IMR-90 (cell line): ENCODE data around the gene PSMD1. TPM values are rescaled to one million over a fixed set of nuclear protein-coding genes. Genes with fewer than 3 reads are reported as not detected.

Source experiments
- ATAC-seq: fragments of 200-7000 bp; cut with Tn5 transposase; 2 replicates; pipeline ENCODE4 v1.9.1; 2020; ENCODE audit warnings: low read depth, mild to moderate bottlenecking, moderate library complexity
- BruUV-seq: library from RNA; stranded (reverse); fragments of 400-500 nt; replicated peaks from 2 replicates; lab custom pipeline; 2021; lab: Mats Ljungman, UMichigan
- CTCF ChIA-PET: fragments of 300-600 bp; formaldehyde crosslinking; extraction: SDS; loops from one replicate; lab custom pipeline; 2021; ENCODE audit warnings: antibody characterized with exemption; lab: Yijun Ruan, JAX
- POLR2A ChIA-PET: fragments of 300-600 bp; sonication (Branson Sonifier 250); formaldehyde crosslinking; loops from one replicate; lab custom pipeline; 2022; ENCODE audit warnings: antibody characterized with exemption; ENCODE audit not compliant: unreplicated experiment; lab: Charles Lee
- DNase-seq: peaks from one replicate; pipeline ENCODE4 v3.0.0; 2013
- H2AFZ ChIP-seq: replicated peaks from 2 replicates; pipeline ENCODE3; 2013; ENCODE audit warnings: low read length, mild to moderate bottlenecking; ENCODE audit not compliant: poor library complexity
- H2AK5ac ChIP-seq: 2 replicates; pipeline ENCODE4 v1.6.1; 2013; ENCODE audit warnings: low read depth, low read length, inconsistent platforms
- H2AK9ac ChIP-seq: replicated peaks from 2 replicates; pipeline ENCODE3; 2013; ENCODE audit warnings: mild to moderate bottlenecking, low read depth, low read length, moderate library complexity; ENCODE audit not compliant: poor library complexity
- H2BK120ac ChIP-seq: 2 replicates; pipeline ENCODE4 v1.6.1; 2013; ENCODE audit warnings: low read depth, low read length, inconsistent platforms
- H2BK15ac ChIP-seq: 3 replicates; pipeline ENCODE4 v1.6.1; 2013; ENCODE audit warnings: low read depth, low read length, inconsistent platforms
- H2BK20ac ChIP-seq: 2 replicates; pipeline ENCODE4 v1.6.1; 2013; ENCODE audit warnings: low read depth, mild to moderate bottlenecking, inconsistent platforms, low read length, moderate library complexity
- H2BK5ac ChIP-seq: 2 replicates; pipeline ENCODE4 v1.6.1; 2013; ENCODE audit warnings: mild to moderate bottlenecking, low read depth, low read length, inconsistent platforms; ENCODE audit not compliant: poor library complexity, severe bottlenecking
- H3K14ac ChIP-seq: replicated peaks from 2 replicates; pipeline ENCODE4 v1.6.1; 2013; ENCODE audit warnings: low read depth, low read length, inconsistent platforms
- H3K18ac ChIP-seq: 2 replicates; pipeline ENCODE4 v1.6.1; 2013; ENCODE audit warnings: low read depth, low read length, control low read depth
- H3K23ac ChIP-seq: 2 replicates; pipeline ENCODE4 v1.6.1; 2013; ENCODE audit warnings: low read depth, low read length, inconsistent platforms
- H3K27ac ChIP-seq: 2 replicates; pipeline ENCODE4 v1.5.1; 2013; ENCODE audit warnings: mild to moderate bottlenecking, control low read depth, low read length; ENCODE audit not compliant: insufficient read depth
- H3K27me3 ChIP-seq: 2 replicates; pipeline ENCODE4 v1.6.1; 2013; ENCODE audit warnings: low read length; ENCODE audit not compliant: control insufficient read depth, insufficient read depth
- H3K36me3 ChIP-seq: 2 replicates; pipeline ENCODE4 v1.6.1; 2013; ENCODE audit warnings: low read length, mixed read lengths; ENCODE audit not compliant: control insufficient read depth, insufficient read depth
- H3K4ac ChIP-seq: 2 replicates; pipeline ENCODE4 v1.6.1; 2013; ENCODE audit warnings: low read depth, low read length, inconsistent platforms
- H3K4me1 ChIP-seq: 2 replicates; pipeline ENCODE4 v1.6.1; 2013; ENCODE audit warnings: low read length, mixed read lengths; ENCODE audit not compliant: control insufficient read depth, insufficient read depth
- H3K4me2 ChIP-seq: 2 replicates; pipeline ENCODE4 v1.6.1; 2013; ENCODE audit warnings: low read depth, mild to moderate bottlenecking, control low read depth, low read length, moderate library complexity
- H3K4me3 ChIP-seq: 2 replicates; pipeline ENCODE4 v1.5.1; 2013; ENCODE audit warnings: low read depth, mild to moderate bottlenecking, control low read depth, low read length, moderate library complexity; ENCODE audit not compliant: insufficient read depth
- H3K56ac ChIP-seq: 2 replicates; pipeline ENCODE4 v1.6.1; 2013; ENCODE audit warnings: low read length, inconsistent platforms; ENCODE audit not compliant: insufficient read depth; ENCODE audit errors: extremely low read depth
- H3K79me1 ChIP-seq, 2 experiments: 2 replicates each; pipeline ENCODE4 v1.6.1; 2013; ENCODE audit warnings: low read length in 2 of 2, inconsistent platforms in 1 of 2, low read depth in 1 of 2
- H3K9ac ChIP-seq: 2 replicates; pipeline ENCODE4 v1.6.1; 2013; ENCODE audit warnings: low read depth, low read length, control low read depth
- H3K9me1 ChIP-seq: 2 replicates; pipeline ENCODE4 v1.6.1; 2013; ENCODE audit warnings: low read length, inconsistent platforms; ENCODE audit not compliant: insufficient read depth
- H3K9me3 ChIP-seq: 2 replicates; pipeline ENCODE4 v1.6.1; 2013; ENCODE audit warnings: low read length; ENCODE audit not compliant: control insufficient read depth, insufficient read depth
- H4K20me1 ChIP-seq: 2 replicates; pipeline ENCODE4 v1.6.1; 2013; ENCODE audit warnings: low read length, inconsistent platforms; ENCODE audit not compliant: insufficient read depth
- H4K5ac ChIP-seq: 2 replicates; pipeline ENCODE4 v1.6.1; 2013; ENCODE audit warnings: mild to moderate bottlenecking, low read depth, low read length, control low read depth
- H4K8ac ChIP-seq, 2 experiments: 2 replicates each; pipeline ENCODE4 v1.6.1; 2013; ENCODE audit warnings: low read depth in 2 of 2, low read length in 2 of 2, control low read depth in 1 of 2, inconsistent platforms in 1 of 2
- H4K91ac ChIP-seq: 2 replicates; pipeline ENCODE4 v1.6.1; 2013; ENCODE audit warnings: low read depth, low read length, inconsistent platforms; ENCODE audit not compliant: insufficient read depth
- CEBPB ChIP-seq: IDR thresholded peaks from 2 replicates; pipeline ENCODE4 v1.6.1; 2012; ENCODE audit warnings: low read depth, low read length, improper control_type of control experiment
- CHD1 ChIP-seq: IDR thresholded peaks from 2 replicates; pipeline ENCODE4 v1.6.1; 2012; ENCODE audit warnings: low read depth, low read length, improper control_type of control experiment
- MAFK ChIP-seq: IDR thresholded peaks from 2 replicates; pipeline ENCODE4 v1.6.1; 2012; ENCODE audit warnings: low read depth, low read length, improper control_type of control experiment
- MAZ ChIP-seq: IDR thresholded peaks from 2 replicates; pipeline ENCODE4 v1.6.1; 2012; ENCODE audit warnings: low read depth, mild to moderate bottlenecking, low read length, improper control_type of control experiment, moderate library complexity, borderline replicate concordance
- POLR2A ChIP-seq: IDR thresholded peaks from 2 replicates; pipeline ENCODE4 v1.6.1; 2012; ENCODE audit warnings: mild to moderate bottlenecking, low read depth, low read length
- WGBS, 2 experiments: methylation state at CpG; one replicate each; pipeline versions ENCODE4 v1.1.5 to v1.1.7; 2013; ENCODE audit warnings: missing lambda C conversion rate in 2 of 2; ENCODE audit not compliant: insufficient read length in 1 of 2; ENCODE audit errors: extremely low coverage in 2 of 2; 5-methylcytosine and 5-hydroxymethylcytosine counted together
- dilution Hi-C: fragments of 300-500 bp; cut with HindIII; formaldehyde crosslinking; loops from one replicate; pipeline ENCODE4 v1.14.3; 2018; ENCODE audit warnings: low sequenced_read_pairs; ENCODE audit not compliant: unreplicated experiment
- in situ Hi-C: fragments of 300-500 bp; cut with MboI; formaldehyde crosslinking; loops from 3 replicates; pipeline ENCODE4 v1.14.3; 2019; ENCODE audit warnings: low sequenced_read_pairs, inconsistent platforms, mixed read lengths
- intact Hi-C: fragments of 100-400 bp; cut with micrococcal nuclease; formaldehyde crosslinking; loops from 2 replicates; pipeline ENCODE4 v1.10.0; 2022
- polyA plus RNA-seq, 3 experiments: library from polyadenylated mRNA; depleted of rRNA; stranded (reverse); fragments of >200 nt; gene quantifications; 2 replicates each; pipeline ENCODE4 v1.2.3, GENCODE V29; 2012; ENCODE audit warnings: low replicate concordance in 1 of 3
- total RNA-seq: library from RNA; depleted of rRNA; stranded (reverse); fragments of >200 nt; gene quantifications from 2 replicates; pipeline ENCODE4 v1.2.3, GENCODE V29; 2012

The PSMD1 gene
- total and polyA plus RNA-seq, 2 of the 4 experiments (the other 2 are of a cell fraction) = 89.8 to 181 TPM

GRCh38 chr2:231118614-231118942, 61.9 kb downstream of the PSMD1 start:
- no peak overlapping the region; the same call in 1 of the 2 replicates for H3K56ac ChIP-seq
- intact Hi-C loops (no loop called here), in situ Hi-C loops (no loop called here), dilution Hi-C loops (no loop called here)
- H3K4me2 ChIP-seq = no peak overlapping the region
- ChIA-PET CTCF (no interaction called here), POLR2A (no interaction called here)
- no peak overlapping the region for H3K4ac ChIP-seq
- peaks cover 5% of the 10 kb centered on the region; the same call in 1 of the 2 replicates for H3K9me1 ChIP-seq
- BruUV-seq = no TSS peak
- H3K18ac ChIP-seq = no peak overlapping the region
- peaks cover 14 to 26% of the 10 kb centered on the region in 2 experiments for H3K79me1 ChIP-seq
- H2BK5ac ChIP-seq = no peak overlapping the region
- H2BK120ac ChIP-seq = no peak overlapping the region; the same call in 1 of the 2 replicates
- H3K14ac ChIP-seq = no peak overlapping the region
- WGBS, 2 experiments = no CpG with 5 or more reads among the region's 2 CpGs
- no peak overlapping the region for H3K9ac ChIP-seq
- H2AK5ac ChIP-seq = no peak overlapping the region
- H2AFZ ChIP-seq = no peak overlapping the region
- no peaks in the 10 kb centered on the region for H3K9me3 ChIP-seq
- H2BK15ac ChIP-seq = no peak overlapping the region
- no peaks in the 10 kb centered on the region for H4K20me1 ChIP-seq
- no peak overlapping the region for H4K91ac ChIP-seq
- no peak overlapping the region for H2AK9ac ChIP-seq
- ATAC-seq (no peak), DNase-seq (no peak)
- H3K4me3 ChIP-seq = no peak overlapping the region
- H3K27ac ChIP-seq = no peak overlapping the region
- peaks cover 3% of the 10 kb centered on the region for H3K36me3 ChIP-seq
- H2BK20ac ChIP-seq = no peak overlapping the region
- H3K4me1 ChIP-seq = peaks cover 4% of the 10 kb centered on the region; the same call in 1 of the 2 replicates
- no peak overlapping the region for H4K8ac ChIP-seq
- no peak overlapping the region for H4K5ac ChIP-seq
- H3K27me3 ChIP-seq = no peaks in the 10 kb centered on the region
- no peak for TF ChIP-seq CEBPB
- no peak for TF ChIP-seq MAZ
- no peak for TF ChIP-seq CHD1
- no peak for TF ChIP-seq POLR2A
- no peak for TF ChIP-seq MAFK
- no peak overlapping the region for H3K23ac ChIP-seq
